ENCODE data around the gene SCRN1.

SCRN1 gene

DNA sequence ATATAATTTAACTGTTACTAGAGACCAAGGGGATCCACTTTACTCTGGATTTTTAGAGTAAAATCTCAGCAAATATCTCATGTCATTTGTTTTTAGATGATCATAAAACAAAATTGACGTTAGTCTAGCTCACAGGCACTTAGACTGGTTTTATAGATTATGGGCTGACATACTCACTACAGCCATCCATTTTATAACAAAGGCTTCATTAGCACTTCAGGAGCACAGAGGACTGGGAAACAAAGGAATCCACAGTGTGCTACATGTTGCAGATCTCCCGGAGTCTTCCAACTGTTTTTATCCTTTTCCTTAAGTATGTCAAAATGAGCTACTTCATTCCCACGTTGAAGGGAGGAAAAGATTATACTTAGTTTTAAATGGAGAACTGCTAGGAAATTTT, 15.9 kb upstream of the SCRN1 start:
- DNase-seq (ENCODE audit: low read depth): no peak

DNA sequence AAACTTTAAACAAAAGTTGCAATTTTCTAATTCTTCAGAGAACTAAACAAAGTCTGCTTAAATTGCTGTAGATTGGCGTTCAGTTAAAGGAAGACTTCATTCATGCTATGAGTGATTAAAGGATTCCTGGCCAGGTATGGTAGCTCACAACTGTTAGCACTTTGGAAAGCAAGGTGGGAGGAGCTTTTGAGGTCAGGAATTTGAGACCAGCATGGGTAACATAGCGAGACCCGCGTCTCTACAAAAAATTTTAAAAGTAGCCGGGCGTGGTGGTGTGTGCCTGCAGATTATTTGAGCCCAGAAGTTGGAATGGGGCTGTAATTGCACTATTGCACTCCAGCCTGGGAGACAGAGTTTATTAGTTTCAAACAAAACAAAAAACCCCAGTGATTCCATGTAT, 13.5 kb upstream of the SCRN1 start:
- DNase-seq (ENCODE audit: low read depth): no peak

DNA sequence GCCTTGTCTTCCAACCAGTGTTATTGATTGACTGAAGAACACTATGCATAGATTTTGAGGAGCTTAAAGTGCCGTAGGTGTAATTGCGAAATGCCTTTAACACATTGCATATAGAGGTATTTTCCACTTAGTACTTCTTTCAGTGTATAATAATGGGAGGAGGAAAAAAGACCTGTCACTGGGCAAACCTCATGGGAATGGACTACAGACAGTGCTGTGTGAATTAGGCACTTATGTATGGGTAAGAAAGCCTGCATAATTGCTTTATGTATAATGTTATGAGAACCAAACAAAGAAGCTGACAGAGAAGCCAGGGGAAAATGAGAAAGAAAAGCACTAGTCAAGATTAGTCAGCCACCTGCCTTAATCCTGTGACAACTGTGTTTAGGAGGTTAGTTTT, 12.4 kb upstream of the SCRN1 start:
- no peak for DNase-seq (ENCODE audit: low read depth)

DNA sequence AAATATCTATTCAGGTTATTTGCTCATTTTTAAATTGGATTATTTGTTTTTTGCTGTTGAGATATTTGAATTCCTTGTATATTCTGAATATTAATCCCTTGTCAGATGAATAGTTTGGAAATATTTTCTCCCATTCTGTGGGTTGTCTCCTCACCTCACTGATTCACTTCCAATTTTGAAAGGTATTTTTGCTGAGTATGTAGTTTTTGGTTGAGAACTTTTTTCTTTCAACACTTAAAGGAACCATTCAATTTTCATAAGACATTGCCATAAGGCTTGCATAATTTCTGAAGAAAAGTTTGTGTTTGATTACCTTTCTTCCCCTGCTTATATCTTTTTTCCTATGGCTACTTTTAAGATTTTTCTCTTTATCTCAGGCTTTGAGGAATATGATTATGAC, 8.9 kb upstream of the SCRN1 start:
- DNase-seq (ENCODE audit: low read depth): no peak

GRCh38 chr7:29996321-29996720, 6.7 kb upstream of the SCRN1 start:
- no peak for DNase-seq (ENCODE audit: low read depth)

DNA sequence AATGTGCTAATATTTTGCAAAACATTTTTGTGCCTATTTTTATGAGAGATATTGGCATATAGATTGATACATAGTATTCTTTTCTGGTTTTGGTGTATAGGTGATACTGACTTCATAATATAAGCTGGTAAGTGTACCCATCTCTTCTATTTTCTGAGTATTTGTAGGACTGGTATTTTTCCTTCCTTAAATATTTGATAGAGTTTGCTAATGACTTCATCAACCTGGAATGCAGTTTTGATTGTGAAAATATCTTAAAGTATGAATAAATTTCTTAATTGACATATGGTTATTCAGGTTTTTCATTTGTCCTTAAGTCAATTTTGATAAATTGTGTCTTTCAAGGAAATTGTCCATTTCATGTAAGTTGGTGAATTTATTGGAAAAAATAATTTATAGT, 6.1 kb upstream of the SCRN1 start:
- no peak for DNase-seq (ENCODE audit: low read depth)

- DNase-seq (ENCODE audit: low read depth): no peak
Observed at GRCh38 chr7:29993140-29993539, 3.5 kb upstream of the SCRN1 start.

- DNase-seq (ENCODE audit: low read depth): no peak
Observed at GRCh38 chr7:29991937-29992336, 2.3 kb upstream of the SCRN1 start.

DNA sequence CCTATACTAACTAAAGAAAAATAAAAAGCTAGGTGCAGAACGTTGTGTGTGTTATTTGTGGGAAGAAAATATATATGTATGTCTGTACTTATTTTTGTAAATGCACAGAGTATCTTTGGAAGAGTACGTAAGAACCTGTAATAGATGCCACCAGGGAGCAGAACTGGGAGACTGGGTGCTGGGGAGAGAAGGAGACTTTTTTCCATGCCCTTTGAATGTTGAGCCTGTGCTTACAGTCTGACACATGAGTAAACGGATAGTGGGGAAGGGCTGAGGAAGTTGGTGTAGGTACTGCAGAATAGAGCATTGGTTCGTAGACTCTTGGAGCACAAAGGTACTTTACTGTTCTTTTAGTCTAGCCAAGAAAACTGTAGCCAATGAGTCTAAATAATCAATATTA, 1.3 kb upstream of the SCRN1 start:
- no peak for DNase-seq (ENCODE audit: low read depth)

DNA sequence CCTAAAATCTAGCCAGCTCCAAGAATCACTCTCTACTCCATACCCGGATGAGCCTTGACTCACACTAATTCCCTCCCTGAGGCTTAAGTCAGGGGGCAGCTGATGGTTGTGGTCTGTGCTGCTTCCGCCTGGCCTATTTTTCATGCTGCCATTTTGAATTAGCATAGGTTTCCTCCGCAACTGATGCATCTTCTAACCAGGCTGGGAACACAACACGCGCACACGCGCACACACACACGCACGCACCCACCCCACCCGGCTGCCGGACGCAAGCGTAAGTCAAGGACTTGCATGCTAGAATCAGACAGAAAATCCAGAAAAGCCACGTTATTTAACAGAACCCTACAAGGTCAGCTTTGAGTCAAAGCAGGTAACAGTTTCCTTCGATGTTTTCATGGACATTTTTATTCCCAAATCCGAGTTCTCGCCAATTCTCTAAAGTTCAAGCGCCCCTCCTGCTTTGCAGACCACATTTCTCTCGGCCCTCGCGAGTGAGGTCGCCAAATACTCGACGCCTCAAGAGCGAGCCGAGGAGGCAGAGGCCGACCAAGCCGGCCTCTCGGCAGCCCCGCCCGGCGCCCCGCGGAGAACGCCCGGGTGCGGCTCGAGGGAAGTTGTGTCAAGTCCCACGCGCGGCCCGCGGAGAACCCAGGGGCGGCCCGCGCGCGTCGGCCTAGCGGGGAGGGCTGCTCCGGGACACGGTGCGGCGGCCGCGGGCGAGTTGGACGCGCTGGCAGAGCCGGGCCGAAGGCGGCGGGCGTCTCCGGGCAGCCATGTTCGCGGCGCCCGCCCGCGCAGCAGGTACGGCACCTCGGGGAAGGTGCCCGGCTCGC, 961 bp downstream of the SCRN1 start:
- DNase-seq (ENCODE audit: low read depth): peak; percentile 56

- peak; percentile 79 for DNase-seq (ENCODE audit: low read depth)
Observed at GRCh38 chr7:29987811-29988317, 1.7 kb downstream of the SCRN1 start.

DNA sequence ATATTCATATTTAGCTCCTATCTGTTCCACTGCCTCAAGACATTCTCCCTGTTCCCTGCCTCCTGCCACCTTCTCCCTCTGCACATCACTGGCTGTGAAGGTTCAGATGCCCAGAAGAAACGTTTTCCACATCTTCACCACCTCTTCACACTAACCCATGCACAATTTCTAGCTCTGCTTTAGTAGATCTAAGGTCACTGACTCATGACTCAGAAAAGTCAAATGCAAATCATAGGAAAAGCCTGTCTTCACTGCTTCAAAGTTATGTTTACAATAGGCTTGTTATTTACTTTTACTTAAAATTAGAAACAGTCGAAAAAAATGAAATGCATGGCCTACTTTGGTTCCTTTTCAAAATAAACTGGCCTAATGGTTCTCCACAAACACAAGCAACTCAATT, 2.5 kb downstream of the SCRN1 start:
- DNase-seq (ENCODE audit: low read depth): no peak

GRCh38 chr7:29980151-29980550, 9.4 kb downstream of the SCRN1 start:
- DNase-seq (ENCODE audit: low read depth): no peak

DNA sequence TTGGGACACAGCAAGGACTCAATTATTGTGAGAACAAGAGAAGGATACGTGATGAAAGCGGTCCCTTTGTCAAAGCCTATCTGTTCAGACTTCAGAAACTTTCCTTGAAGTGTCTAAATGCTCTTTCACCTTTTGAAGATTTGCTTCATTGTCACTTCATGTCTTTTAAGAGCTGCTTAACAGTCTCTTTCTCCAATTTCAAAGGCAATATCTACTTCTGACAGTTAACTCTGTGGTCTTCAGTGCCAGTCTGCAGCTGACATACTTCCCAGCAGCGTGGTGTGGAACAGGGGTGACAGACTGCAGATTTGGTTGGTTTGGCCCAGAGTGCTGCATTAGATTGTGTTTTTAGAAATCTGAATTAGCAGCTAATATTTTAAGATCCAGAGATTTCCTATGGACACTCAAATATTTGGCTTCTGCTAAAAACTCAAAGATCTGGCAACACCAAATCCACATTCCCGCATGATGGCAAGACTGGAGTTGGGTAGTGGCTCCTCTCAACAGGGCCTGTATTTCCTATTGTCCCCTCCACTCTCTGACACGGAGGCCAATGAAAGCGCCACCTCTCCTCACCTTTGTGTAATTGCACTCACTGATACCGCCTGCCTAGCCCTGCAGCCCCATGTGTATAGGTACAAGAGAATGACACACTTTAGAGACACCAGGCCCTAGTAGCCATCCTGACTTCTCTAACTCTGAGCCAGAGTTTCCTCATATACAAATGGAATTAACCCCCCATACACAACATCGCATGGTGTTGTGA, 11.5 kb downstream of the SCRN1 start:
- no peak for DNase-seq (ENCODE audit: low read depth)

GRCh38 chr7:29976673-29977415, 12.8 kb downstream of the SCRN1 start:
- no peak for DNase-seq (ENCODE audit: low read depth)

- no peak for DNase-seq (ENCODE audit: low read depth)
Observed at GRCh38 chr7:29976266-29976665, 13.3 kb downstream of the SCRN1 start.

DNA sequence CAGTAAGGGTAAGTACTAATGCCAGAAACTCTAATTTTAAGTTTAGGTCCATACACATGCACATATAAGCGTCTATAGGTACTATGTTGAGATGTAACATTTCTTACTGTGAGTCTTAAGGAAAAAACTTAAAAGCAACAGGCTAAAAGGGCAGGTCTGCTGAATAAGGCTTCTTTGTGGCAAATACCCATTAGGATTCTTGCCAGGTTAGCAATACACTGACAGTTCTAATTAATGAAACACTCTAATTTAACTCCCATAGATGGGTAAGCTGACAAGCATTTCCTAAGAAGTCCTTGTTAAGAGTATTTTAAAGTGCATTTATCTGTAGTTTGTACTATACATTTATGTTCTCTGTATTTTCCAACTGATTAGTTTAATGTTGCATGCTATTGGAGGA, 14.0 kb downstream of the SCRN1 start:
- DNase-seq (ENCODE audit: low read depth): no peak

DNA sequence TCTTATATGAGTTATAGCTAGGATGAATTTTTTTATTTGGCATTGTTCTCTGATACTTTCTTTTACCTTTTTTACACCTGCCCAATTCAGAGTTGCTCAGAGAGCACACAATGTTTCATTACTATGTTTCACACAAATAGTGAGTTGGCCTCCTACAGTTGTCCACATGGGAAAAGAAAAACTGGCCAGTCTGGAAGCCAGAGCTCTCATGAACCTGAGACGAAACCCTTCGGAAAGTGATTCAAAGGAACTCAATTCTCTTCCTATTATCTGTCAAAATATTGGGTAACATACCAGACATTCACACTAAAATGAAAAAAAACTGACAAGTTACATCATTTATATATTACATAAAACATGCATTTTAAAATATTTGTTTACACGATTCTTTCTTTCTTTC, 15.3 kb downstream of the SCRN1 start:
- no peak for DNase-seq (ENCODE audit: low read depth)

- DNase-seq (ENCODE audit: low read depth): no peak
Observed at GRCh38 chr7:29972315-29972669, 17.3 kb downstream of the SCRN1 start.

DNA sequence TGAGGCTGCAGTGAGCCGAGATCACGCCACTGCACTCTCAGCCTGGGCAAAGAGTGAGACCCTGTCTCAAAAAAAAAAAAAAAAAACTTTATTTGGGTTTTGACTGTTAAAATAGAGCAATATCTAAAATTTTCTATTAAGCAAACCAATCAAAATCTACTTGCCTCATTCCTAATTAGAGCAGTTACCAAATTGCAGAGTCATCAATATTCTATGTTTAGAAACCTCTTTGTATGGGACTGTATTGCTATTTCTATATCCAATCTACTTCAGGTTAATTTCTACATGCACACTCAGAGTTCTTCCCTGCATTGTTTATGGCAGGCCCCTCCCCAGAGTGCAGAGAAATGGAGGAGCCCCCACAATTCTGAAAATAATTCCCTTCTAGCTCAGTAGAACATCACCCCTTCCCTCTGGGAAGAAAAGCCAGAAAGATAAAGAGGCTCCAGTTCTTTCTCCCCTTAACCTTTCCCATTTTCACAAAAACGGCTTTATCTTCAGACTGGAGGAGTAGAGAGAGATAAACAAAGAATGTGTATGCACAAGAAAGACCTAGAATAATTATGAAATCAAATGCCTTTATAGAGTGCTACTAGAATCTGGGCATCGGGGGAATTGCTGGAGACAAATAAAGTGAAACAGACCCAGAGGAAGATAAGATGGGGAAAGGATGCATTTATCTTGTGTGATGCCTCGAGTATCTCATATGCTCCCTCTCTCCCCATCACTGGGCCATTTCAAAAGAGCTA, 17.9 kb downstream of the SCRN1 start:
- no peak for DNase-seq (ENCODE audit: low read depth)

- no peak for DNase-seq (ENCODE audit: low read depth)
Observed at GRCh38 chr7:29970158-29970557, 19.4 kb downstream of the SCRN1 start.

- DNase-seq (ENCODE audit: low read depth): no peak
Observed at GRCh38 chr7:29969738-29970137, 19.9 kb downstream of the SCRN1 start.
